Caco-2 (cell line): ENCODE data around the gene ADGRL1. TPM values are rescaled to one million over a fixed set of nuclear protein-coding genes. Genes with fewer than 3 reads are reported as not detected.

Source experiments
- BruUV-seq: library from RNA; stranded (reverse); fragments of 400-500 nt; replicated peaks from 2 replicates; lab custom pipeline; 2021; lab: Mats Ljungman, UMichigan
- CTCF ChIA-PET: fragments of 300-600 bp; sonication (Branson Sonifier 250); formaldehyde crosslinking; loops from one replicate; lab custom pipeline; 2022; ENCODE audit warnings: antibody characterized with exemption; lab: Charles Lee
- POLR2A ChIA-PET: fragments of 300-600 bp; sonication (Branson Sonifier 250); formaldehyde crosslinking; loops from one replicate; lab custom pipeline; 2022; ENCODE audit warnings: antibody characterized with exemption; lab: Charles Lee
- DNase-seq, 2 experiments: peaks; one replicate each; pipeline versions ENCODE4 v3.0.0 to v3.0.0-alpha.2; 2020 to 2022
- H3K27me3 ChIP-seq: replicated peaks from 2 replicates; pipeline ENCODE4 v1.6.0; 2011; ENCODE audit warnings: low read length; ENCODE audit not compliant: control insufficient read depth, insufficient read depth
- H3K36me3 ChIP-seq: 2 replicates; pipeline ENCODE4 v1.5.1; 2011; ENCODE audit warnings: low read length; ENCODE audit not compliant: control insufficient read depth, insufficient read depth
- H3K4me1 ChIP-seq: fragments of 250-450 bp; sonication (Bioruptor Pico); 2 replicates; pipeline ENCODE4 v1.5.1; 2020; ENCODE audit warnings: mild to moderate bottlenecking
- H3K4me3 ChIP-seq: 2 replicates; pipeline ENCODE4 v1.5.1; 2011; ENCODE audit warnings: low read depth, mild to moderate bottlenecking, control low read depth, low read length
- H3K9me3 ChIP-seq: fragments of 250-450 bp; sonication (Bioruptor Pico); 2 replicates; pipeline ENCODE4 v1.5.1; 2020; ENCODE audit warnings: mild to moderate bottlenecking, moderate library complexity
- H3K27ac Mint-ChIP-seq: one replicate; pipeline ENCODE4 v1.8.0; 2022; ENCODE audit warnings: mixed read lengths; ENCODE audit not compliant: unreplicated experiment
- H3K27me3 Mint-ChIP-seq: one replicate; pipeline ENCODE4 v1.8.0; 2022; ENCODE audit warnings: mixed read lengths; ENCODE audit not compliant: insufficient read depth, unreplicated experiment
- H3K36me3 Mint-ChIP-seq: one replicate; pipeline ENCODE4 v1.8.0; 2022; ENCODE audit warnings: mild to moderate bottlenecking, mixed read lengths; ENCODE audit not compliant: insufficient read depth, unreplicated experiment
- H3K4me1 Mint-ChIP-seq: one replicate; pipeline ENCODE4 v1.8.0; 2022; ENCODE audit warnings: low read depth, mixed read lengths; ENCODE audit not compliant: unreplicated experiment
- H3K4me3 Mint-ChIP-seq: one replicate; pipeline ENCODE4 v1.8.0; 2022; ENCODE audit warnings: mild to moderate bottlenecking, moderate library complexity, mixed read lengths; ENCODE audit not compliant: unreplicated experiment
- H3K9me3 Mint-ChIP-seq: one replicate; pipeline ENCODE4 v1.8.0; 2022; ENCODE audit warnings: mixed read lengths; ENCODE audit not compliant: unreplicated experiment
- intact Hi-C: fragments of 100-400 bp; cut with micrococcal nuclease; formaldehyde crosslinking; loops from one replicate; pipeline ENCODE4 v1.10.0; 2022; ENCODE audit not compliant: unreplicated experiment
- total RNA-seq: library from RNA; stranded (reverse); gene quantifications from 2 replicates; pipeline ENCODE4 v1.2.3, GENCODE V29; 2022
- TF ChIP-seq, protein P1 (sequence below), 2 experiments: fragments of 200-600 bp in 1 of 2; IDR thresholded peaks; 1 replicate in 1 of 2; 2 replicates in 1 of 2; pipeline versions ENCODE4 v1.5.1 to v1.8.0; 2011 to 2022; ENCODE audit warnings: antibody characterized with exemption in 1 of 2, control low read depth in 1 of 2, inconsistent platforms in 1 of 2, low read depth in 1 of 2, low read length in 1 of 2, mild to moderate bottlenecking in 1 of 2, moderate library complexity in 1 of 2; ENCODE audit not compliant: insufficient read depth in 1 of 2, severe bottlenecking in 1 of 2, unreplicated experiment in 1 of 2

ADGRL1 gene
- total RNA-seq, 1 experiment from 2014 or later, result 17.6 TPM

DNA sequence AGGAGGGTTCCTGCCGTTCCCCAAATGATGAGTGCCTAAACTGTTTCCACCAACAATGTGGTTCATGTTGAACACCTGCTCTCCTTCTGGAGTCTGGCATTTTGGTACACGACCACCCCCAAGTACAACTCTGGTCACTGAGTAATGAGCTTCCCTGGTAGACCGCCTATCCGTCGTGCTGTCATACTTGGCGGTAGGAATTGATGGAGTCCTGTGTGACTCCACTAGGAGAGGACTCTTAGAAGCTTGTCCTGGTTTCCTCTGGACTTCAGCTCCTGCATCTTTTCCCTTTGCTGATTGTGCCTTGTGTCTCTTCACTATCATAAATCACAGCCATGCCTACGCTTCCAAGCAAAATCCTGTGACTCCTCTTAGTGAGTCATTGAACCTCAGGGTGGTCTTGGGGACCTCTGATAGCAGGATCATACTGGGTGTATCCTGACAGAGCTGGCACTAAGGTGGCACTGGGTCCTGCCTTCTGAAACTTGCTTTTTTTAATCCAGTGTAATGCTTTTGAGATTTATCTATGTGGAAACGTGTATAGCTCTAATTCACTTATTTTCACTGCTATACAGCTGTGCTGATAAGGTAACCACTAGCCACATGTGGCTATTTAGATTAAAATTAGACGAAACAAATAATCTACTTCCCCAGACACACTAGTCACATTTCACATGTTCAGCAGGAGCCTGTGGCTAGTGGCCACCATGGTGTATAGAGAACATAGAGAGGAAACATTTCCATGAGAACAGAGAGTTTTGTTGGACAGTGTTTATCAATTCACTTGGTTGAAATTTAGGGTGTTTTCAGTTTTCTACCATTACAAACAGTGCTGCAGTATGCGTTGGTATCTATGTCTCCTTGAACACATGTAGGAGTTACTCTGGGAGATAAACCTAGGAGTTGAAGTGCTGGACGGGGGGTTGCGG lies 63.4 kb downstream of the ADGRL1 start:
- no TSS peak for BruUV-seq
- ChIA-PET CTCF (interaction anchor here (0.6 kb wide), 1 partner anchor 493 kb away, joined by 5 read pairs; no protein-coding TSS in a partner anchor), POLR2A (interaction anchor here (0.5 kb wide), 1 partner anchor 31 kb away, joined by 5 read pairs; no protein-coding TSS in a partner anchor)
- H3K27ac Mint-ChIP-seq, result no peak overlapping the region
- H3K9me3 Mint-ChIP-seq, result no peaks in the 10 kb centered on the region
- H3K4me1 Mint-ChIP-seq, result no peaks in the 10 kb centered on the region
- Histone ChIP-seq H3K9me3 (no peaks in the 10 kb centered on the region), H3K27me3 (no peaks in the 10 kb centered on the region), H3K4me3 (no peak overlapping the region), H3K36me3 (no peaks in the 10 kb centered on the region), H3K4me1 (peaks cover 5% of the 10 kb centered on the region; the same call in 1 of the 2 replicates)
- intact Hi-C loops, result no loop called here
- H3K36me3 Mint-ChIP-seq, result peaks cover 5% of the 10 kb centered on the region
- H3K4me3 Mint-ChIP-seq, result no peak overlapping the region
- TF ChIP-seq, protein P1, sequence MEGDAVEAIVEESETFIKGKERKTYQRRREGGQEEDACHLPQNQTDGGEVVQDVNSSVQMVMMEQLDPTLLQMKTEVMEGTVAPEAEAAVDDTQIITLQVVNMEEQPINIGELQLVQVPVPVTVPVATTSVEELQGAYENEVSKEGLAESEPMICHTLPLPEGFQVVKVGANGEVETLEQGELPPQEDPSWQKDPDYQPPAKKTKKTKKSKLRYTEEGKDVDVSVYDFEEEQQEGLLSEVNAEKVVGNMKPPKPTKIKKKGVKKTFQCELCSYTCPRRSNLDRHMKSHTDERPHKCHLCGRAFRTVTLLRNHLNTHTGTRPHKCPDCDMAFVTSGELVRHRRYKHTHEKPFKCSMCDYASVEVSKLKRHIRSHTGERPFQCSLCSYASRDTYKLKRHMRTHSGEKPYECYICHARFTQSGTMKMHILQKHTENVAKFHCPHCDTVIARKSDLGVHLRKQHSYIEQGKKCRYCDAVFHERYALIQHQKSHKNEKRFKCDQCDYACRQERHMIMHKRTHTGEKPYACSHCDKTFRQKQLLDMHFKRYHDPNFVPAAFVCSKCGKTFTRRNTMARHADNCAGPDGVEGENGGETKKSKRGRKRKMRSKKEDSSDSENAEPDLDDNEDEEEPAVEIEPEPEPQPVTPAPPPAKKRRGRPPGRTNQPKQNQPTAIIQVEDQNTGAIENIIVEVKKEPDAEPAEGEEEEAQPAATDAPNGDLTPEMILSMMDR (IDR thresholded peaks at IDR 0.05; ENCODE audit: insufficient read depth in 1 of 2, low read depth in 1 of 2, low read length in 1 of 2, severe bottlenecking in 1 of 2, unreplicated experiment in 1 of 2), result no peak
- no peaks in the 10 kb centered on the region for H3K27me3 Mint-ChIP-seq
- no peak for DNase-seq

DNA sequence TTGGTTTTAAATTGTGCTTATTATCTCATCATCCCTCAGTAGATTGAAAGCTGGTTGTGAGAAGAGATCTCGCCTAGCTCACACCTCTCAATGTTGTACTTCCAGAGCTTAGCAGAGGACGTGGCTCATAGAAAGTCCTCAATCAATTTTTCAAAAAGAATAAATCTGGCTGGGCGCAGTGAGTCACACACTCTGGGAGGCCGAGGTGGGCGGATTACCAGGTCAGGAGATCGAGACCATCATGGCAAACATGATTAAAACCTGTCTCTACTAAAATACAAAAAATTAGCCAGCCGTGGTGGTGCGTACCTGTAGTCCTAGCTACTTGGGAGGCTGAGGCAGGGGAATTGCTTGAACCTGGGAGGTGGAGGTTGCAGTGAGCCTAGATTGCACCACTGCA lies 64.9 kb downstream of the ADGRL1 start:
- TF ChIP-seq, protein P1 (IDR thresholded peaks at IDR 0.05; ENCODE audit: insufficient read depth in 1 of 2, low read depth in 1 of 2, low read length in 1 of 2, severe bottlenecking in 1 of 2, unreplicated experiment in 1 of 2), result no peak
- CTCF ChIA-PET, result no interaction called here

DNA sequence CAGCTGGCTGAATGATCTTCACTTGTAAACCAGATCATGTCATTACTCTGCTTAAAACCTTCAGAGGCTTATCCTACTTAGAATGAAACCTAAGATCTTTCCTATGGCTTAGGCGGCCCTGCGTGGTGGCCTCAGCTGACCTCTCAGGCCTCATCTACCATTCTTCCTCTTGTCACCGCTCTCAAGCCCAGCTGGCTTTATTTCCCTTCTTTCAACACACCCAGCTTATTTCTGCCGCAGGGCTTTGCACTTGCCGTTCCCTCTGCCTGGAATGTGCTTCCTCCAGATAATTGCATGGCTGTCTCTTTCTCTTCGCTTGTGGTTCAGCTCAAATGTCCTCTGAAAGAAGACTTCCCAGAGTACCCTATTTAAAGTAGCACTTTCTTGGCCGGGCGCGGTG lies 66.0 kb downstream of the ADGRL1 start:
- ChIA-PET CTCF (interaction anchor here (0.5 to 0.6 kb wide), 2 partner anchors 9 to 503 kb away, joined by 3 to 4 read pairs; no protein-coding TSS in a partner anchor), POLR2A (no interaction called here)
- Mint-ChIP-seq H3K4me3 (no peak overlapping the region), H3K4me1 (peaks cover 7% of the 10 kb centered on the region), H3K36me3 (peaks cover 26% of the 10 kb centered on the region), H3K27ac (no peak overlapping the region), H3K27me3 (no peaks in the 10 kb centered on the region), H3K9me3 (no peaks in the 10 kb centered on the region)
- intact Hi-C loops, result loop anchor here (5.0 kb wide), 2 partner anchors 68 to 207 kb away; partner anchors contain the start of gene MISP3
- Histone ChIP-seq H3K36me3 (no peaks in the 10 kb centered on the region), H3K27me3 (no peaks in the 10 kb centered on the region), H3K4me1 (peaks cover 5% of the 10 kb centered on the region; the same call in 1 of the 2 replicates), H3K9me3 (no peaks in the 10 kb centered on the region), H3K4me3 (no peak overlapping the region)
- TF ChIP-seq, protein P1 (IDR thresholded peaks at IDR 0.05; ENCODE audit: insufficient read depth in 1 of 2, low read depth in 1 of 2, low read length in 1 of 2, severe bottlenecking in 1 of 2, unreplicated experiment in 1 of 2), result no peak
- no TSS peak for BruUV-seq
- DNase-seq, result no peak

More for the DNA sequence above, 64.9 kb downstream of the ADGRL1 start:
- H3K4me1 ChIP-seq, result peaks cover 5% of the 10 kb centered on the region; the same call in 1 of the 2 replicates
- no peaks in the 10 kb centered on the region for H3K36me3 ChIP-seq
- BruUV-seq, result no TSS peak
- no peaks in the 10 kb centered on the region for H3K27me3 ChIP-seq
- H3K27ac Mint-ChIP-seq, result no peak overlapping the region
- H3K9me3 ChIP-seq, result no peaks in the 10 kb centered on the region
- POLR2A ChIA-PET, result no interaction called here
- no peaks in the 10 kb centered on the region for H3K9me3 Mint-ChIP-seq
- no peak overlapping the region for H3K4me3 ChIP-seq
- no peak overlapping the region for H3K4me3 Mint-ChIP-seq
- no peaks in the 10 kb centered on the region for H3K27me3 Mint-ChIP-seq
- DNase-seq, result no peak
- peaks cover 20% of the 10 kb centered on the region for H3K36me3 Mint-ChIP-seq
- intact Hi-C loops, result no loop called here
- no peaks in the 10 kb centered on the region for H3K4me1 Mint-ChIP-seq
